GM12873 (cell line): ENCODE results near the gene TANC2.

Source experiments
- TF ChIP-seq, protein P1 (sequence below): IDR thresholded peaks from 2 replicates; pipeline ENCODE4 v1.5.1; 2012; ENCODE audit warnings: low read depth, mild to moderate bottlenecking, moderate library complexity, low read length, control low read depth; ENCODE audit not compliant: insufficient read depth; ENCODE audit errors: missing control alignments

Gene TANC2

DNA sequence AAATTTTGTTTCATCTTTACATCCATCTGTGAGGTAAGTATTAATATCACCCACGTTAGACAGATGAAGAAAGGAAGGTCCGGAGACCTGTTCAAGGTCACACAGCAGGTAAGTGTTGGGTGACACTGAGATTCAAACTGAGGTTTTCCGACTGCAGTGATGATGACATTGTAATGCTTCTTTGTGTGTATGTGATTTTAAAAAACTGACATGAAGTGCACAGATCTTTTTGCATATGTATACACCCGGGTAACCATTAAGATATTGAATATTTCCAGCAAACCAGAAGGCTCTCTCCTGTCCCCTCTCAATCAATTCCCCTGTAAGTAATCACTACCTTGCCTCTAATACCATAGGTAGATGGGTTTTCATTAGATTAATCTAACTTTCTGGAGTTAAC is 1.5 kb upstream of the TANC2 start:
- TF ChIP-seq, protein P1, sequence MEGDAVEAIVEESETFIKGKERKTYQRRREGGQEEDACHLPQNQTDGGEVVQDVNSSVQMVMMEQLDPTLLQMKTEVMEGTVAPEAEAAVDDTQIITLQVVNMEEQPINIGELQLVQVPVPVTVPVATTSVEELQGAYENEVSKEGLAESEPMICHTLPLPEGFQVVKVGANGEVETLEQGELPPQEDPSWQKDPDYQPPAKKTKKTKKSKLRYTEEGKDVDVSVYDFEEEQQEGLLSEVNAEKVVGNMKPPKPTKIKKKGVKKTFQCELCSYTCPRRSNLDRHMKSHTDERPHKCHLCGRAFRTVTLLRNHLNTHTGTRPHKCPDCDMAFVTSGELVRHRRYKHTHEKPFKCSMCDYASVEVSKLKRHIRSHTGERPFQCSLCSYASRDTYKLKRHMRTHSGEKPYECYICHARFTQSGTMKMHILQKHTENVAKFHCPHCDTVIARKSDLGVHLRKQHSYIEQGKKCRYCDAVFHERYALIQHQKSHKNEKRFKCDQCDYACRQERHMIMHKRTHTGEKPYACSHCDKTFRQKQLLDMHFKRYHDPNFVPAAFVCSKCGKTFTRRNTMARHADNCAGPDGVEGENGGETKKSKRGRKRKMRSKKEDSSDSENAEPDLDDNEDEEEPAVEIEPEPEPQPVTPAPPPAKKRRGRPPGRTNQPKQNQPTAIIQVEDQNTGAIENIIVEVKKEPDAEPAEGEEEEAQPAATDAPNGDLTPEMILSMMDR: no peak

DNA sequence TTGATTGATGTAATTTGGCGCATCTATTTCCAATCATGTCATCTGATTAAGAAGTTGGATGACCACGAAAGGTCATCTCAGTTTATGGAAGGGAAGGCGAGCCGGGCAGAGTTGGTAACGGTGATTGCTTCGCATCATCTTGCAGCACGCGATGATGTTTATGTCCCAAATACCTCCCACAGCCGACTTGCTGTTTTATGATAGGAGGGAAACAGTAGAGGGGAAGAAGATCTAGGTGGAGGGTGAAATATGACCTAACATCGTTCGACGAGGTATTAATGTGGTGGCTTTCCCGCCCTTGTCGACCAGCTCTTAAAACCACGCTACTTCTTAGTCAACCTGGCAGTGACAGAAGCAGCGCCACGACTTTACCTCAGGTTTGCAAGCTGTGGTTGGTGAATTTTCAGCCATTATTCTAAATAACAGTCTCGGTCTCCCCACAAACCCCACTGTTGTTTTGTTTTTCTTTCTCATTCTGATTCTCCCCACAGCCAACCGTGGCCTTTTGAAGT is 805 bp upstream of the TANC2 start:
- TF ChIP-seq, protein P1: no peak

DNA sequence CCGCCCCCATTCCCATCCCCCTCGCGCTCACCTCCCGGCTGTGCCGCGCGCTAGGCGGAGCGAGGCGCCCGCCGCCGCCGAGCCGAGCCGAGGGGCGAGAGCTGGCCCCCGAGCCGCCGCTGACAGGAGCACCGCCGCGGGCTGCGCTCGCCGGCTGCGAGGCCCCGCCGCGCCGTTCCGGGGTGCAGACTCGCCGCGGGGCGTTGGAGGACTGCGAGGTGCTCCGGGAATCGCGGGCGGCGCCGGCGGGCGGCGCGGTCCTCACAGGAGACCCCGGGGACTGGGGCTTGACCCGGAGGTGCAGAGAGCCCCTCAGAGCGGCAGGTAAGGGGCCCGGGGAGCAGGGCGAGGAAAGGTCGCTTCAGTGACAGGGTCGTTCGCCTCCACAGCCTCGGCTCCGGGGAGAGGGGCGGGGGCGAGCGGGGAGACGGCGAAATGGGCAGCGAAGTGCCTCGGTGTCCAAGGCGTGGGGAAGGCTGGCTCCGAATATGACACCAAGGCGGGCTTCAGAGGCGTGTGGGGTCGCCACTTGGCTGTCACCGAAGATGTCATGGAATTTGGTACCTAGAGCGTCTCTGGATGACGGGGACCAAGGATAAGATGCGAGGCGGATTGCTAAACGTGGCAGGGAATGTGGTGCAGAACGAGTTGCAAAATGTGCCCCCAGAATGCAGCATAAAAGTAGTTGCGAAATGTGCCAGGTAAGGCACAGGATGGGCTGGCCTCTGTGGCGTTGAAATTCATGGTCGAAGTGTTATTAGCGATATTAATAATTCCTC is 580 bp downstream of the TANC2 start:
- TF ChIP-seq, protein P1: no peak

DNA sequence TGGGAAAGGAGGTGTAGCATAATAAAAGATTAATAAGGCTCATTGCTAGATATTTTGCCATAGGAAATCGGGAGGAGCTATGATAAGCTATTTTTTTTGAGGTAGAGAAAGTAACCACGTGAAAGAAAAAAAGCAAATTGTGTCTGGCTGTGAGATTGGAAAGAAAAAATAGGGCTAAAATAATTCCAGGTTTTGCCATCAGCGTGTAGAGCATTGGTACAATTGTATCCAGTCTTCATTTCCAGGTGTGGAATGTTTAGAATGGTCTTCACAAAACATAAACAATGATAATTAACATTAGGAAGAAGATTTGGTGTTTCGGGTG is 1.1 kb downstream of the TANC2 start:
- TF ChIP-seq, protein P1: no peak

DNA sequence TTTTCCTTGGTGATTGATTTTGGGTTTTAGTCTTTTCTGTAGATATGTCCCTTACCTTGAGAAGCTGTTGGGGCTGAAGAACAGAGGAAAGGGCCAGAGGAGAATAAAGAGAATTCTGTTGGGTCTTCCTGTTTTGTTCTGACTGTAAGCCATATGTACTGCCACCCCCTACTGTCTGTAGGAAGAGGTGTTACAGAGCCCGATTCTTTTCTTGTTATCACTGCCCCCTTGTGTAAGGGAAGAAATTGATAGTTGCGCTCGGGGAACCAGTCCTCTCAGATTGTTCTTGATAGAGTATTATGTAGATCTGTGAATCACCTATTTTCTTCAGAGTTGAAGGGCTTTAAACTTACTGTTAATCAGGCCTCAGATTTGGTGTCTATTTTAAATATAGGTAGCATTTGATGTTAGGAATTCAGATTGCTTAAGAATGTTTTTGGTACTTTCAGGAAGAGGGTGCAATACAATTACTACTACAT is 2.4 kb downstream of the TANC2 start:
- TF ChIP-seq, protein P1: peak; percentile 77

DNA sequence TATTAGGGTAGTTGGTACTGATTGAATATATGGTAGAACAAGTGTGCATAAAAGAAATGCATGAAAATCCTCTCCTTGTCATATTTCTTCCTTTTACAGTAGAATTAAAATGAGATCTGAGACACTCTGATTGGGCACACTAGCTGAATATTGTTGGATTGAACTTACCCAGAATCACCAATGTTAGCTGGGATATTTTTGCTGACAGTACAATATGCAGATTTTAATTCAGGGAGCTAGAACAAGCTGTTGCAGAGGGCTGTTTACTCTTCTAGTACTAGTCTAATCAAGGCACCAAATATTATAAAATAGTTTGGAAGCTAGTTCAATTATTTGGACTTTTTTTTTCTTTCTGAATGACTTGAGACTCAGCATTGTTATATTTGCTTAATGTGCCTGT is 4.6 kb downstream of the TANC2 start:
- TF ChIP-seq, protein P1: no peak

DNA sequence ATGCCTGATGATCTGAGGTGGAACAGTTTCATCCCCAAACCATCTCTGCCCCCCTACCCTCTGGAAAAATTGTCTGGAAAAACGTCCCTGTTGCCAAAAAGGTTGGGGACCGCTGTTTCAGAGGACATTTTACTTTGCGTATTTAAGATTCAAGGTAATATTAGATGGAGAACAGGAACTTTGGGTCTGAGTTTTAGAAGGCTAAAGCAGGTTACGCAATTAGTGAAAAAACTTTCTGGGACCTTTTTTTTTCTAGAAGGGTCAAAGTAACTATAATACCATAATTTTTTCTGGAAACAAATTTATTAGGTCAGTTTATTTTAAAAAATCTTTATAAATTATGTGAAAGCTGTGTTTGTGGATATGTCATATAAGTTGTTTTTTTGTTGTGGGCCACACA is 5.8 kb downstream of the TANC2 start:
- TF ChIP-seq, protein P1: no peak
